DMS114 treated with DMSO at 0.1 percent for 48 hours (cell line): ENCODE results near the gene ACTR3C.
"Not testable (repeated sequence)": the region's sequence is repeated elsewhere in the genome, so short reads cannot be mapped to it uniquely, and the experiment has no call there.

Source experiments
- DNase-seq: peaks from one replicate; lab custom pipeline; 2025; ENCODE audit not compliant: unreplicated experiment; lab: John Stamatoyannopoulos, UW

Gene ACTR3C

GRCh38 chr7:150314639-150315239 is 8.6 kb downstream of the ACTR3C start:
- DNase-seq: no peak

GRCh38 chr7:150313870-150314269 is 9.5 kb downstream of the ACTR3C start:
- no peak for DNase-seq

GRCh38 chr7:150313367-150313809 is 10.0 kb downstream of the ACTR3C start:
- no peak for DNase-seq

DNA sequence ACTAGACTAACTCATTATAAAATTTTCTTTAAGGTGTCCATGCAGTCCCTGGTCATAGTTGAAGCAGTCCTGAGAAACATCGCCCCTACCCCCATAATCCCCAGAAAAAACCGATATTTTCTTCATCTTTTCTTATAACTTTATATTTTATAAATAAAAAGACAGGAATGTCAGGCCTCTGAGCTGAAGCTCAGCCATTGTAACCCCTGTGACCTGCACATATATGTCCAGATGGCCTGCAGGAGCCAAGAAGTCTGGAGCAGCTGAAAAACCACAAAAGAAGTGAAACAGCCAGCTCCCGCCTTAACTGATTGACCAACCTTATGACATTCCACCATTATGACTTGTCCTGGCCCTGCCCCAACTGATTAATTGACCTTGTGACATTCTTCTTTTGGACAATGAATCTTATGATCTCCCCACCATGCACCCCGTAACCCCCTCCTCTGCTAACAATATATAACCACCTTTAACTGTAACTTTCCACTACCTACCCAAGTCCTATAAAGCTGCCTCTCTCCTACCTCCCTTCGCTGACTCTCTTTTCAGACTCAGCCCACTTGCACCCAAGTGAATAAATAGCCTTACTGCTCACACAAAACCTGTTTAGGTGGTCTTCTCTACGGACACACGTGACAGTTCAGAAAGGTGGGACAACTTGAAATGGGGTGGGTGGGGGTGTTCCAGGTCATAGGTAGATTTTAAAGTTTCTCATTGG is 10.5 kb downstream of the ACTR3C start:
- not testable (repeated sequence) for DNase-seq

DNA sequence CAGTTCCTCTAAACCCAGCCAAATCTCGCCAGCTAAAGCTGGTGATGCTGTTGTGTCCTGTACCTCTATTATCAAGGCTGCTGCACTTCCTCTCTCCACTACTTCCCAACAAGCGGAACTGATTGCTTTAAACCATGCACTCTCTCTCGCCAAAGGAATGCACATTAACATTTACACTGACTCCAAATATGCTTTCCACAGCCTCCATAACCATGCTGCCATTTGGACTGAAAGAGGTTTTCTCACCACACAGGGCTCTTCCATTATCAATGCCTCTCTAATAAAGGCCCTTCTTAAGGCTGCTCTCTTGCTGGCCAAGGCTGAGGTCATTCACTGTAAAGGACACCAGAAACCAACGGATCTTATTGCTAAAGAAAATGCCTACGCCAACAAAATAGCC is 11.6 kb downstream of the ACTR3C start:
- no peak for DNase-seq

DNA sequence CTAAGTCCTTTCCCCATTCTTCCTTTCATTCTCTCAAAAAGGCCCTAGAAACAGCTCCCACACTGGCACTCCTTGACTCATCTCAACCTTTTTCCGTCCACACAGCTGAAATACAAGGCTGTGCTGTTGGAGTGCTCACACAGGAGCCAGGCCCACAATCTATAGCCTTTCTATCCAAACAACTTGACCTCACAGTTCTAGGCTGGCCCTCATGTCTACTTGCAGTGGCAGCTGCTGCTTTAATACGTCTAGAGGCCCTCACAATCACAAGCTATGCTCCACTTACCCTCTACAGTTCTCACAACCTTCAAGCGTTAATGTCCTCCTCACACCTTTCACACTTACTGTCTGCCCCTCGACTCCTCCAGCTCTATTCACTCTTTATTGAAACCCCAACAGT is 12.2 kb downstream of the ACTR3C start:
- DNase-seq: no peak

- no peak for DNase-seq
Observed at GRCh38 chr7:150308575-150308974, 14.8 kb downstream of the ACTR3C start.

DNA sequence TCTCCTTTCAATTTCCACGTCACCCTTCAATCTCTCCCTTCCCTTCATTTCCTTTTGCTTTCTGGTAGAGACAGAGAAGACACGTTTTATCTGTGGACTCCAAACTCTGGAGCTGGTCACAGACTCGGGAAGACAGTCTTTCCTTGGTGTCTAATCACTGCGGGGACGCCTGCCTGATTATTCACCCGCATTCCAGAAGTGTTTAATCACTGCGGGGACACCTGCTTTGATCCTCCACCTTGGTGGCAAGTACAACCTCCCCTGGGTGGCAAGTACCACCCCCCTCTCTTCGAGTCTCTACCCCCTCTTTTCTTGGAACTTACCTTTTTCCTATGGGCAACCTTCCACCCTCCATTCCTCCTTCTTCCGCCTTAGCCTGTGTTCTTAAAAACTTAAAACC is 15.4 kb downstream of the ACTR3C start:
- no peak for DNase-seq

DNA sequence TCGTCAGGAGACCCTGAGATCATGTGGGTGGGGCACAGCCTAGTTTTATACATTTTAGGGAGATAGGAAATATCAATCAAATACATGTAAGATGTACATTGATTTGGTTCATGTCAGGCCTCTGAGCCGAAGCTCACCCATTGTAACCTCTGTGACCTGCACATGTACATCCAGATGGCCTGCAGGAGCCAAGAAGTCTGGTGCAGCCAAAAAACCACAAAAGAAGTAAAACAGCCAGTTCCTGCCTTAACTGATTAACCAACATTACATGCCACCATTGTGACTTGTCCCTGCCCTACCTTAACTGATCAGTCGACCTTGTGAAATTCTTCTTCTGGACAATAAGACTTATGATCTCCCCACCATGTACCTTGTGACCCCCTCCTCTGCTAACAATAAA is 16.2 kb downstream of the ACTR3C start:
- no peak for DNase-seq

DNA sequence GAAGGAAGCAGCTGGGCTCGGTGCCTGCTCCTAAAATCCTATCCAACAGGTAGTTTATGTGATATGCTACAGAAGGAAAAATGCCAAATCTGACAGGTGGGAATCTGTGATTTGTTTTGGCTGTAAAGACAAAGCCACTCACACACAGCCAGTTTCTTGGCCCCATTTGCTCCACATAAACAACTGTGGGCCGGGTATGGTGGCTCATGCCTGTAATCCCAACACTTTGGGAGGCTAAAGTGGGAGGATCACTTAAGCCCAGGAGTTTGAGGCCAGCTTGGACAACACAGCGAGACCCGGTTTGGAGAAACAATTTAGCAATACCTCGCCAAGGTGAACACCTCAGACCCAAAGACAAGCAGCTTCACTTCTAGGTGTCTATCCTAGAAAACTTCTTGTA is 17.0 kb downstream of the ACTR3C start:
- not testable (repeated sequence) for DNase-seq

DNA sequence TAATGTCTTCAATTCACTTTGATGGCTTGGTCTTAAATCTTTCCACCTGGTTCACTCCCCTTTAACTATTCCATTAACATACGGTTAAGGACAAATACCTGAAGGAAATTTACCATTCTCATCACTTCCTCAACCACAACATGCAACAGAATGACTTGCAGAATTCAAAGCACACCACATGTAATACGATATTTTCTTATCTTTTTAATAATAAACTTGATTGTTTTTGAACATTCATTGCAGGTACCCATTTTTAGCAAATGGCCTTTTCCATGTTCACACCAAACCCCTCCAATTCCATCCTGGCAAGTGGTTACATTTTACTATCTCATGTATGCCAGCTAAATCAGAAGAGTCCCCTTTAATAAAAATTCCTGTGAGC is 17.5 kb downstream of the ACTR3C start:
- DNase-seq: not testable (repeated sequence)

- not testable (repeated sequence) for DNase-seq
Observed at GRCh38 chr7:150305259-150305902, 18.0 kb downstream of the ACTR3C start.

DNA sequence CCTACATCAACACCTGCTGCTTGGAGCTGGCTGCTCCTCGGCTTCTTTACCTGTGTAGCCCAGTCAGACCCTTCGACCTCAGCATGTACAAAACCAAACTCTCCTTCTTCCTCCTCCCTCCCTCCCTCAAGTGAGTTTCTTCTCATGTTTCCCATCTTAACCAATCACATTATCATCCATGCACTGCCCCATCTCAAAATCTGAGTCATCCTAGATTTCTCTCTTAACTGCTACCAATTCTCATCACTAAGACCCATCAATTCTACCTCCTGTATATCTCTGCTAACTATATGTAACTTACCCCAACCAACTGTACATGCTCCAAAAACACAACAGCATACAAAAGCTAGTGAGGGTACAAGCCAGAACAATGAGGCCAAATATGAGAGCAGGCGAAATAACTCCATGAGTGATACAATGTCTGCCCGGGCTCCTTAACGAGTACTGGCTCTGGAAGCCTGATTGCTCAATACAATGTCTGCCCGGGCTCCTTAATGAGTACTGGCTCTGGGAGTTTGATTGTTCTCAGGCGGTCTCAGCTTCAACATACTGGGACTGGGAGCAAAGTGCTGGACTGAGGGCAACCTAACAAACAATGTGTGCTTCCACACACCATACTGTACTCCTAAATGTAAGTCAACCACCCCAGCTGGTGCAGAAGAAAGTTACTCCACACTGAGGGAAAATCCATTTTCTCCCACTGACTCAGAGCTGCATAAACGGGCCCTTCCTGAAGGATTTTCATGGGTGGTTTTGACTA is 18.7 kb downstream of the ACTR3C start:
- DNase-seq: not testable (repeated sequence)

GRCh38 chr7:150302908-150303310 is 20.4 kb downstream of the ACTR3C start:
- DNase-seq: not testable (repeated sequence)

GRCh38 chr7:150297978-150298377 is 25.4 kb downstream of the ACTR3C start:
- not testable (repeated sequence) for DNase-seq

DNA sequence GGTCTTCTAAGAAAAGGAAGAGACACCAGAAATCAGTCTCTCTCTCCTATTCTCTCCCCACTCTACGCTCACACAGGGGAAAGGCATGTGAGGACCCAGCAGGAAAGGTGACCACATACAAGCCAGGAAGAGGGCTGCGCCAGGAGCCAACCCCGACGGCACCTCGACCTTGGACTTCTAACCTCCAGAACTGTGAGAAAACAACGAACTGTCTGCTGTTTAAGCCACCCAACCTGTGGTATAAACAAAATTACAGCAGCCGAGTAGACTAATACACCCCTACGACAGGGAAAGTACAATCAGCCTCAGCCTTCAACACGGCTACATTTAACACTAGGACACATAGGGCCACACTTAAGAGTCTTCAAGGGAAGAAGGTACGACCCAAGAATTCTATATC is 26.5 kb downstream of the ACTR3C start:
- DNase-seq: not testable (repeated sequence)

DNA sequence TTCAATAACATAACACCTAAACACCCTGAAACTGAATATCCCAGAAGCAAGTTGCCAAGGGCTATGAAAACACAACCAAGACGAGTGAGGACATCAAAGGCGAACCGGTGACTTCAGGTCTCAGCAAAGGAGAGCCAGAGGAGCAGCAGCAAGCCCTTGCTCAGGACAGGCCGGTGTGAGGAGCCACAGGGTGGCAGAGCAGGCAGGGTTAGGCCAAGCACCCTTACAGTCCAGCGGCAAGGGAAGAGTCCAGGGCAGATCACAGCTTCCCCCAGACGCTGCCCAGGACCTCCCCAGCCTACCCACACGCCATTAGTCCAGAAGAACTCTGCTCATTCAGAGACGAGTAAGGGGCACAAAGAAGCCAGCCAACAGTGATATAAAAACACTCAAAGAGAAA is 27.7 kb downstream of the ACTR3C start:
- DNase-seq: not testable (repeated sequence)

- DNase-seq: not testable (repeated sequence)
Observed at GRCh38 chr7:150295027-150295426, 28.3 kb downstream of the ACTR3C start.

DNA sequence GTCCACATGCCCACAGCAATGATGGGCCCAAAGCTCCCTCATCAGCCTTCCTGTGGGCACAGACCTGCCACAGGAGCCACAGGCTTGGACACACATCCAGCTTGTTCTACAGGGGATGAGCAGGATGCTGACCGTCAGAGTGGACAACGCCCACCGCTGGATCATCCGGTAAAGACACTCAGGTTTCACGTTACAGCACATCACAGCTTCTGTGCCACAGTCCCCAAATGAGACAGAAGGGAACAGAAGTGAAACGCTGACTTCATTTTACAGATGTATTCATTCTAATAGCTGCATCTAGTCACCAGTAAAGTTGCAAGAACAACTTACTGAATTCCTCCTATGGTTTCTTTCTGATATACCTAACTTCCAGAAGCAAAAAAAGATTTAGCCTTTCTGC is 33.0 kb downstream of the ACTR3C start:
- DNase-seq: not testable (repeated sequence)

- not testable (repeated sequence) for DNase-seq
Observed at GRCh38 chr7:150288816-150289215, 34.5 kb downstream of the ACTR3C start.

- not testable (repeated sequence) for DNase-seq
Observed at GRCh38 chr7:150287815-150288214, 35.5 kb downstream of the ACTR3C start.
